Gastroesophageal sphincter (tissue), 4 donors: ENCODE data around the gene BCDIN3D. TPM values are rescaled to one million over a fixed set of nuclear protein-coding genes. Genes with fewer than 3 reads are reported as not detected.

Experiments
- ATAC-seq: fragments of 150-250 bp; one replicate; pipeline ENCODE4 v1.9.1; 2016; ENCODE audit warnings: mild to moderate bottlenecking, moderate library complexity
- H3K27ac ChIP-seq, 4 donors: fragments of 200-600 bp; sonication (generic) in 3 of 4; 1 replicate in 3 of 4; 2 replicates in 1 of 4; pipeline ENCODE4 v1.5.1; 2016 to 2019
- H3K27me3 ChIP-seq: fragments of 200-600 bp; sonication (generic); one replicate; pipeline ENCODE4 v1.5.1; 2019
- H3K36me3 ChIP-seq, 2 donors: fragments of 200-600 bp; sonication (generic); one replicate each; pipeline ENCODE4 v1.5.1; 2019; ENCODE audit warnings: control low read depth in 1 of 2
- H3K4me1 ChIP-seq, 3 donors: fragments of 200-600 bp; sonication (generic); 1 replicate in 2 of 3; 2 replicates in 1 of 3; pipeline ENCODE4 v1.5.1; 2016 to 2019; ENCODE audit warnings: control low read depth in 2 of 3
- H3K4me3 ChIP-seq, 2 donors: fragments of 200-600 bp; sonication (generic); one replicate each; pipeline ENCODE4 v1.5.1; 2019; ENCODE audit warnings: mild to moderate bottlenecking in 1 of 2, moderate library complexity in 1 of 2
- H3K9me3 ChIP-seq, 3 donors: fragments of 200-600 bp; sonication (generic); one replicate each; pipeline ENCODE4 v1.5.1; 2017 to 2019; ENCODE audit warnings: control low read depth in 2 of 3
- CTCF ChIP-seq, 4 experiments: fragments of 200-600 bp in 2 of 4; fragments of 450-650 bp in 2 of 4; sonication (generic) in 1 of 4; IDR thresholded peaks; one replicate each; pipeline ENCODE4 v1.5.1; 2017 to 2019; ENCODE audit warnings: antibody characterized with exemption in 4 of 4, mild to moderate bottlenecking in 2 of 4, moderate library complexity in 2 of 4
- EP300 ChIP-seq: sonication (generic); formaldehyde crosslinking; IDR thresholded peaks from one replicate; pipeline ENCODE4 v1.6.1; 2017; ENCODE audit warnings: antibody characterized with exemption, mild to moderate bottlenecking
- POLR2A ChIP-seq, 2 donors: fragments of 450-650 bp; IDR thresholded peaks; one replicate each; pipeline ENCODE4 v1.6.1; 2017; ENCODE audit warnings: antibody characterized with exemption in 2 of 2, mild to moderate bottlenecking in 2 of 2, moderate library complexity in 1 of 2
- POLR2AphosphoS5 ChIP-seq: sonication (generic); formaldehyde crosslinking; IDR thresholded peaks from one replicate; pipeline ENCODE4 v1.6.1; 2017; ENCODE audit warnings: antibody characterized with exemption
- WGBS, 2 donors: methylation state at CpG; one replicate each; pipeline ENCODE4 v1.1.5; 2018; ENCODE audit warnings: low coverage in 1 of 2; 5-methylcytosine and 5-hydroxymethylcytosine counted together
- total RNA-seq, 4 donors: library from RNA; depleted of rRNA; stranded (reverse); fragments of >200 nt; gene quantifications; one replicate each; pipeline ENCODE4 v1.1.0, GENCODE V29; 2016

BCDIN3D gene
- total RNA-seq, 4 donors from 2014 or later, result 2.6 to 4.7 (median 3.4) TPM

- H3K9me3 ChIP-seq, result no peaks in the 10 kb centered on the region
- ATAC-seq, result no peak
- TF ChIP-seq POLR2A (IDR thresholded peaks at IDR 0.05) (no peak), EP300 (no peak), POLR2AphosphoS5 (no peak), CTCF (IDR thresholded peaks at IDR 0.05) (no peak)
- 60% methylated on average over 2 of the region's 4 CpGs; no CpG with 5 or more reads in 1 of the 2 donors for WGBS, 2 donors
- peaks cover 52% of the 10 kb centered on the region for H3K27me3 ChIP-seq
- H3K4me1 ChIP-seq, result no peaks in the 10 kb centered on the region
- no peak overlapping the region for H3K4me3 ChIP-seq
- H3K27ac ChIP-seq, result no peak overlapping the region
- no peaks in the 10 kb centered on the region for H3K36me3 ChIP-seq
These were observed 47.2 kb upstream of the BCDIN3D start for GRCh38 chr12:49890096-49890461.

- Histone ChIP-seq H3K9me3 (no peaks in the 10 kb centered on the region), H3K27ac (no peak overlapping the region), H3K36me3 (no peaks in the 10 kb centered on the region), H3K4me1 (no peaks in the 10 kb centered on the region), H3K27me3 (peaks cover 55% of the 10 kb centered on the region), H3K4me3 (no peak overlapping the region)
- ATAC-seq, result no peak
- TF ChIP-seq EP300 (no peak), POLR2AphosphoS5 (no peak), CTCF (IDR thresholded peaks at IDR 0.05) (no peak), POLR2A (IDR thresholded peaks at IDR 0.05) (no peak)
- no CpG with 5 or more reads among the region's 10 CpGs for WGBS, 2 donors
These were observed 46.6 kb upstream of the BCDIN3D start for GRCh38 chr12:49889361-49890095.

- TF ChIP-seq POLR2AphosphoS5, result no peak
- TF ChIP-seq CTCF (IDR thresholded peaks at IDR 0.05), result no peak
- no peak for TF ChIP-seq EP300
- Histone ChIP-seq H3K27me3 (peaks cover 55% of the 10 kb centered on the region), H3K27ac (no peak overlapping the region), H3K4me1 (no peaks in the 10 kb centered on the region), H3K4me3 (no peak overlapping the region), H3K9me3 (no peaks in the 10 kb centered on the region), H3K36me3 (no peaks in the 10 kb centered on the region)
- ATAC-seq, result no peak
- no CpG with 5 or more reads among the region's 13 CpGs for WGBS, 2 donors
These were observed 45.7 kb upstream of the BCDIN3D start for GRCh38 chr12:49888461-49889151.

- Histone ChIP-seq H3K27me3 (peaks cover 47% of the 10 kb centered on the region), H3K9me3 (no peaks in the 10 kb centered on the region), H3K27ac (no peak overlapping the region), H3K36me3 (no peaks in the 10 kb centered on the region), H3K4me3 (no peak overlapping the region), H3K4me1 (no peaks in the 10 kb centered on the region)
- ATAC-seq, result no peak
- WGBS, 2 donors, result 72 to 88% methylated on average over 2 to 3 of the region's 15 CpGs
- TF ChIP-seq EP300 (no peak), CTCF (IDR thresholded peaks at IDR 0.05) (no peak), POLR2A (IDR thresholded peaks at IDR 0.05) (no peak), POLR2AphosphoS5 (no peak)
These were observed 44.9 kb upstream of the BCDIN3D start for GRCh38 chr12:49887536-49888401.
